Ammon's horn (tissue), 1 donor: ENCODE data around the gene CA6.
"Not testable (repeated sequence)": the region's sequence is repeated elsewhere in the genome, so short reads cannot be mapped to it uniquely, and the experiment has no call there.

ENCODE experiments used
- DNase-seq: peaks from one replicate; pipeline ENCODE4 v3.0.0-alpha.2; 2016; ENCODE audit warnings: low spot score

Gene CA6

GRCh38 chr1:8926707-8927694, 18.7 kb upstream of the CA6 start:
- DNase-seq: no peak

- DNase-seq: no peak
Measured at GRCh38 chr1:8930116-8930515, 15.6 kb upstream of the CA6 start.

GRCh38 chr1:8937051-8937450, 8.6 kb upstream of the CA6 start:
- not testable (repeated sequence) for DNase-seq

DNA sequence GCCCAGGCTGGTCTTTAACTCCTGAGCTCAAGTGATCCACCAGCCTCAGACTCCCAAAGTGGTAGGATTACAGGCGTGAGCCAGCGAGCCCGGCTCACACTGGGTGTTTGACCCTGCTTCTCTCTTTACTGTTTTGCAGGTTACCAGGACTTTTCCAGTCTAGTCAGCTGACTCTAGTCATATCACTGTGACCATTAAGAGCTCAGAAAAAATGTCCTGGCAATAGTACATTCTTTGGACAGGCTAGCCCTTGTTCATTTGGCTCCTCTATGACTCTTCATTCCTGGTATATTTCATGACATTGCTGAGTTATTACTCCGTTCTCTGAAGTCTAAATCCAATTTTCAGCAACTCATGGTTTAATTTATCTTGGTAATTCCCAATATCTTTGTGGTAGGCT, 8.0 kb upstream of the CA6 start:
- DNase-seq: no peak

- DNase-seq: no peak
Measured at GRCh38 chr1:8938232-8938999, 7.3 kb upstream of the CA6 start.

- no peak for DNase-seq
Measured at GRCh38 chr1:8939000-8939265, 6.7 kb upstream of the CA6 start.

- DNase-seq: no peak
Measured at GRCh38 chr1:8939362-8939995, 6.2 kb upstream of the CA6 start.

- DNase-seq: peak; percentile 84
Measured at GRCh38 chr1:8941906-8942305, 3.8 kb upstream of the CA6 start.

DNA sequence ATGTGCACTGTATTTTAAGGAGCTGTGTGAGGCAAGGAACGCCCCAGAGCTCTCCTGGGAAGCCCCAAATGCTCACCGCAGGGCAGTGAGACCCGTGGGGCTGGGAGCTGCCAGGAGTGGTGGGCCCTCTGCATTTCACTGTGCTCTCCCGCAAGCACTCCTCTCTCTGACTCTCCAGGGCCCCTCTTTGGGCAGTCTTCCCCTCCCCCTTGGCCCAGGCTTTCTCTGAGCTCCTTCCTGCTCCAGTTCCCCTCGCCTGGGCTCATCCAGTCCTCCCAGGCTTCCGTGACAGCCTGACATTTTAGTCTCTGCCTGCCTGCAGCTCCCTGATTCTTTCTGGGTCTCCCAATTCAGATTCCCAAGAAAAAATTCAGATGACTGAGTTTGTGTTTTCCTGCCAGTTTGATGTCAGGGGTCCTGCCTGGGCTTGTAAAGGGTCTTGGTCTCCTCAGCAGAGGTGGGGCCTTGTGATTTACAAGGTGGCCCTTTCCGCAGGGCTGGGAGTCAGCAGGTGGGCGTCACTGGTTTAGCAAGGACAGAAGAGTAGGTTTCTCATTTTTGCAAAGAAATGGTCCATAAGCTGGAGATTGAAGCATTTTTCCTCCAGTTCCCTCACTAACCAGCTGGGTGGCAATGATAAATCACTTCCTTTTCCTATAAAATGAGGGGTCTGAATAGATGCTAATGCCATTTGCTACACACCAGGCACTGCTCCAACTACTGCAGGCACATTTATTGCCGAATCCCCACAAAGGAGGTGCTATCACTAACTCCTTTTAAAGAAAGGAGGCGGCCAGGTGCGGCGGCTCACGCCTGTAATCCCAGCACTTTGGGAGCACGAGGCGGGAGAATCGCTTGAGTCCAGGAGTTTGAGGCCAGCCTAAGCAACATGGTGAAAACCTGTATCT, 1.9 kb upstream of the CA6 start:
- DNase-seq: no peak

DNA sequence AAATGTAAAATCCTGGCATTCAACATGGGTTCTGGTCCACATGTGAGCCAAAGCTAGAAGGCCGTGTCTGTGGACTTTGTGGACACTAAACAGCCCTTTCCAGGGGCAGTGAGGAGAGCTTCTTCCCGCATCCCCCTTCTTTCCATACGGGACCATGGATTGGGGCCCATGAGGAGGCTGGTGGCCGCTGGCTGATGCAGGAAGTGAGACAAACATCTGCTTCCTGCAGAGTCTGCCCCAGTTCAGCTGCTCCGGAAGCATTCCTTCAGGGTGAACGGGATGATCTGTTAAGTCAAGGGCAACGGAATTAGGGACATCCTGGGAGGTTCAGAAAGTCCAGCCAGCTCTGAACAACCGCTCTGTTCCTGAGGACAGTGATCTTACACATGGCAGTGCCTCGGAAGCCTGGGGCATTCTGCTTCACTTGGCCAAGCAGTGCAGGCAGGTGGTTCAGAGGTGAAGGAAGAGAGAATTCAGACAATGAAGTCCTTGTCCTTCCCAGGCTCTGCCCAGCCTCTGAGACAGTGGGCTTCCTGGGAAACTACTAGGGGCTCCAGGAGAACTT, 1.5 kb downstream of the CA6 start:
- peak; percentile 50 for DNase-seq

GRCh38 chr1:8950309-8950708, 4.6 kb downstream of the CA6 start:
- no peak for DNase-seq

- DNase-seq: peak; percentile 38
Measured at GRCh38 chr1:8951231-8951630, 5.6 kb downstream of the CA6 start.

DNA sequence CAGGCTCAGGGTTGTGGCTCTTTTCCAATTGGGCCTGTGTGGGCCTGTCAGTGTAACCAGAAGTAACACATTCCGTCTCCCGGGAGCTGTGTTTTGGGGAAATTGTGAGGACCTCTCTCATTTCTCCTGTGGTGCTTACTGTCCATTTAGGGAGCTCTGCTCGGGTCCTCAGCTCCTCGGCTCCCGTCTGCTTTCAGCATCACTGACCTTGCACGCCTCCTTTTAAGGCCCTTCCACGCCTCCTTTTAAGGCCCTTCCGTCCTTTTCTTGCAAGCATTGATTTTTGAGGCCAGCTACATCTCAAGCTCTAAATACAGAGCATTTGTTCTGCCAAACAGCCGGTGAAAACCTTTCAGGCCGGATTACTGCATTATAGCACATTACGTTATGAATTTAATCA, 9.7 kb downstream of the CA6 start:
- DNase-seq: no peak

GRCh38 chr1:8956461-8957349, 11.0 kb downstream of the CA6 start:
- DNase-seq: no peak

DNA sequence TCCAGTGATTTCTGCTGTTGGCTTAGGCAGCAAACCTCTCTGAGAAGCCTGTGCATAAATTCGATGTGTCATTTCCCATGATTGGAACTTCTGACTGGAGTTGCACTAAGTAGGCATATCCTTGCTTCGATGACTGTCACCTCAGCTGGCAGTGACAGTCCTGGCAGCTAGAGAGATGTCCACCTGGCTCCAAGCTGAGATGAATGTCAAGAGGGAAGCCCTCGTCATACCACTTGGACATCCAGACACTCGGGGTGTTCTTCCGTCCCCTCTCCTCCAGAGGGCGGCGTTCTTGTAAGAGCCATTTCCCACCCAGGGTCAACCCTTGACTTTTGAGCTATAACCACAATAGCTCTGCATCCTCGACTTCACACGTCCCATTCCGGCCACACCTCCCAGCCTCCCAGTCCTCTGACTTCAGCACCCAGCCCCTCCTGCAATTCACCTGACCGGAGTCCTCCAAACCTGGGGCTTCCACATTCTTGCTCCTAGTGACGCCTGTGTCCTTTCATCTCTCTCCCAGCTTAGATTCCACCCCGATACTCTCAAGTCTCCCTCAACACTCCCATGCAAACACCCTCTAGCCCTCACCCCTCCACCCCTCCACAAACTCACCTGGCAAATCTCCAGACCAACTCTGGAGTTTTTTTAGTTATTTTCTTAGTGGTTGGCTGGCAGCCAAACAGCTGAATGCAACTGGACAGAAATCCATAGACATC, 17.3 kb downstream of the CA6 start:
- DNase-seq: no peak

GRCh38 chr1:8963963-8964362, 18.3 kb downstream of the CA6 start:
- DNase-seq: no peak

GRCh38 chr1:8965121-8965820, 19.6 kb downstream of the CA6 start:
- DNase-seq: no peak

GRCh38 chr1:8966606-8967005, 20.9 kb downstream of the CA6 start:
- no peak for DNase-seq

- not testable (repeated sequence) for DNase-seq
Measured at GRCh38 chr1:8968902-8969301, 23.2 kb downstream of the CA6 start.
